DMS 273 treated with DMSO at 0.1 percent for 48 hours (cell line): ENCODE measurements around the gene CMKLR1.

Source experiments
- DNase-seq: peaks from one replicate; lab custom pipeline; 2025; lab: John Stamatoyannopoulos, UW

The CMKLR1 gene

DNA sequence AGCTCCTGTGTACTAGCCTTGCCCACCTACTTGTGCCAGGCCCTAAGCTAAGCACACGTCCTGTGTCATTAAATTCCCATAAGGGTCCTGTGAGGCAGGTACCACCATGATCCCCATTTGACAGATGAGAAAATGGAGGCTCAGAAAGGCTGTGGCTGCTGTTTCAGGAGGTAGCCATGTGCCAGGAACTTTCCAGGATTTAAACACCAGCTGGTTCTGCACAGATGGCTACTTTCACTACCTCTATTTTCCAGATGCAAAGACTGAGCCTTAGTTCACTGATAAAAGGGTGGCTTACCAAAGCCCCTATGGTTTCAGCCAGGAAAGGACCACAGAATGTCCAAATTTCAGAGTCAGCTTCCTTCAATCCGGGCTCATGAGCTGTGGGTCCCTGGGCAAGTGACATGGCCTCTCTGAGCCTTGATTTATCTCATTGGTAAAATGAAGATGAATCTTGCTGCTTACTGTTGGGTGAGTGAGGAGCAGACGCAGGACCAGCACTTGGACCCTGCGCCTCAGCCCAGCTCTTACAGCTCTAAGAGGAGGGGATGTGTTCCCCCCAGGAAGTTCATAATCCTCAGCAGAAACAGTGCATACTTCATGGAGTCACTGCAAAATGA, 23.5 kb downstream of the CMKLR1 start:
- DNase-seq, result no peak

DNA sequence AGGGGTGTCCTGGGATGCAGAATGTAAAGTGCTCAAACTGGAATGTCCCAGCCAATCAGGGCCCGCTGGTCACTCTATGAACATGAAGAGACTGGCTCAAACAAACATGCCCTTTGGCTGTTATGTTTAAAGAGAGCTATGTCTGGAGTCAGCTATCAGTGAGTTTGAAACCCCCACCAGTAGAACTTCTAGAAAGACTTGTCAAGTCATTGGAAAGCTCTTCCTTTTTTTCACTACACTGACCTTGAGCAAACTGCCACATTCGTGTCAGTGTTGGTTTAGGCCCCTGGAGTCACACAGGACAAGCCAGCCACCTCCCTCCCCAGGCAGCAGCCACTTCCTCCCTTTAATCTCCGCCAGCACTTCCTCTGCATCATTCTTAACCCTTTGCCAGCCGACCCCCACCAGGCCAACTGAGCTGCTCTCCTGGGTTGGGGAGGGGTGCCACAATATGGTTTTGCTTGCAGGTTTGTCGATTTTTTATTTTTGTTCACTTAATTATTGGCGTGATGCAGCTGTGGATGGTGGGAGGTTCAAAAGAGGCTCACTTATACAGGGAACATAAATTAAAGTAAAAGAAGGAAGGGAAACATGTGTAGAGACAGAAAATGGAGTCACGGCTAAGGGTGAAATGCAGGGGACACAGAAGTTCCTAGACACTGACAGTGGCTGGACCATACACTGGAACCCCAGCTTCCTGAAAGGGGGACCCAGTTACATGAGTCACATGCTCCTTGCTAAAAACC, 25.3 kb downstream of the CMKLR1 start:
- DNase-seq, result no peak

DNA sequence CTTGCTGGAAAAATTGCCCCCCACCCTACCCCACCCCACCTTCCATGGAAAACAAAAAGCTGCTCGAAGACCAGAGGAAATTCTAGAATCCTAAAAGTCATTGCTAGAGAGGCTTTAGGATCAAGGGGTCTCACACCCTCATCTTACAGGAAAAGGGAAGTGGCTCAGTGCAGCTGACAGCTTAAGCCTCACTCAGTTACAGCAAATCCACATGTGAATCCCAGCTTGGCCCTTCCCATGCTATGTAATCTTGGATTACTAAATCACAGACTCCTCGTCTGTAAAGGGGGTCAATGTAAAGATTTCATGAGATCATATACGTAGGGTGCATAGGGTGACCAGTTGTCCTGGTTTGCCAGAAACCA, 25.9 kb downstream of the CMKLR1 start:
- no peak for DNase-seq

DNA sequence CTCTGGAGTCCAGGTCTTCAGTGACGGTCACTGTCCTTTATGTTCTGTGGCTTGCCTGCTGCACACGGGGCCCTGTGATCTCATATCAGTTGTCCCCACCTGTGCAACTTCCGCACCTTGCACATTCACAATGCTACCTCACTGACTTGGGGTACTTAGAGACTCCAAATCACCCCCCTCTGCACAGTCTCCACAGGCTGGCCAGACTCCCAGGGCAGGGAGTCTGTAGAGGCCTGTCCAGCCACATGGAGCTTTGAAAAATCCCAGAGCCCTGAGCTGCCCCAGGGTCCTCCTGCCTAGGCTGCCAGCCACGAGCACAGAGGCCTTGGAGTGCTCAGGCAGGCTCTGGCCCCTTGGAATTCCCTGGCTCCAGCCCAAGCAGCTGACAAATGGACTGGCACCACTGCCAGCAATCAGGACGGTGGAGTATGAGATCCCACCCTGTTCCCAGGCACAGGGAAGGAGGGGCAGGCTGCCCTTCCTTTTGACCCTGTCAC, 26.4 kb downstream of the CMKLR1 start:
- DNase-seq, result no peak

DNA sequence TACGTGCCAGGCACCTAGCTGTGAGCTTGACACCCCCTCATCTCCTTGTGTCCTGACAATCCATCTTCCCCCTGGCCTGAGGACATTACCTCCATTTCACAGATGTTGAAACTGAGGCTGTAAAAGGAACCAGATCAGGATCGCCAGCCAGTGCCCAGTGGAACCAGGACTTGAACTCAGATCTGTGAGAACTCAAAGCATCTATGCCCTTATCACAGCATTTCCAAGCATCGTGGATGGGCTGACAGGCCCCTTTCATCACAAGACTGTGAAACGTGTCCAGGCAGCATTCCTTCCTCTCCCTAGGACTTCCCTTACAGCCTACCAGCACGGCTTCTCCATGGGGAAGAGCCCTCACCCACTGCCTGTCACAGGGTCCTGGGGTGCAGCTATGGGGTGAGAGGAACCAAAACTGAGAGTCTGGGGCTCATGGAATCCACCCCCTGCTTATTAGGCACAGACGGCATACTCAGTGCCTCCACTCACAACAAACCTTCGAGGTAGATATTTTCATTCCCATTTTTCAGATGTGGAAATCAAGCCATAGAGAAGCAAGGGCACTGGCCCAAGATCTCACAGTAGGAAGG, 26.9 kb downstream of the CMKLR1 start:
- no peak for DNase-seq

DNA sequence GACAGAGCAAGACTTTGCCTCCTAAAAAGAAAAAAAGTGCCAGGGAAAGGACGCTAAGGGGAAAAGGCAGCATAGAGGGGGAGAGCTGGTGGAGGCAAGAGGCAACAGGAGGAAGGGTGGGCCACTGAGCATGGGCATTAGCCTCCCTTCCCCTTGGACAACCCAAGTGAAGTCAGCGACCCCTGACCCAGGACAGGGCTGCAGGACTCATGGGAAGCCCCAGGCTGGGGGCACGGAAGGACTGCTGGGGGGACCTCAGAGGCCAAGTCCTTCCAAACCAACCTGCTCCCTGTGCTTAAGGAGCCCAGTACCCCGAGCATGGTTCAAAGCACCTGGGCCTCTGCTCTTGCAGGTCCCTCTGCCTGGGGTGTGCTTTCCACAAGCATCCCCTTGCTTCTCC, 27.5 kb downstream of the CMKLR1 start:
- no peak for DNase-seq

DNA sequence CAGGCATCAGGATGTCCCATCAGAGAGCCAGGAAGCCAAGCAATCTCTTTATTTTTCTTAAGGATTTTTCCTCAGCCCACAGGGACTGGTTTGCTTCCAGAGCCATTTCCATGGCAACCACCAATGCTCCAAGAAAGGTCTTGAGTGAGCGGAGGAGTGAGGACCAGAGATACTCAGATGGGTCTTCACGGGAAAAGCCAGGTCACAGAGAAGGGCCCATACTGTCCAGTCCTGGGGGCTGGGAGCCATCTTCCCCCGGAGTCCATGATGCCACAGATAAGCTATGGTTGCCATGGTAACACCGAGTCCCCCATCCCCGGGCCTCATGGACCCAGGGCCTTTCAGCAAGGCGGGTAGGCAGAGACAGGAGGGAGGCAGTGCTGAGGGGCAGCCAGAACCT, 28.6 kb downstream of the CMKLR1 start:
- DNase-seq, result no peak

DNA sequence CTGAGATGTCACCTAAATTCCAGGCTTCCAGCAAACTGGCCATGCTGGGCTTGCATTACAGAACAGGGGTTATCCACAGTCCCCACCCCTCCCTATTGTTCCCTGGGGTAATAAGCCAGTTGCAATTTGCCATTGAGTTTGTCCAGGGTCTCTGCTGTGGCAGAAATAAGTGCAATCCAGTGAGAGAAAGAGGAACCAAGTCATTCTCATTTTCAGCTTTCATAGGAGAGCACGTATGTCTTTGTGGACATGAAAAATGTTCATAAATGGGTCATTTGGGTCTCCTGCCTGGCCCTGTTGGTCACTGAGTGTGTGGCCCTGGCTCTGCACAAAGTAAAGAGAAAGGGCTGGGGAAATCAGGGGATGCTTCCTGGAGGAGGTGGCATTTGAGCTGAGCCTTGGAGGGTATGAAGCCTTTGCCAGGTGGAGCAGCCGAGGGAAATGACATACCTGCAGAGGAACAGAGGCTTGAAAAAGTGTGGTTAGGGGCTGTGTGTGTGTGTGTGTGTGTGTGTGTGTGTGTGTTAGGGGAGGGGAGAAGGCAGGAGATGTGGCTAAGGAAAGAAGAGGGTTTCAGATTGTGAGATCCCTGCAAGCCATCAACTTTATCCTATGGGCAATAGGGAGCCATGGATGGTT, 29.3 kb downstream of the CMKLR1 start:
- DNase-seq, result no peak

DNA sequence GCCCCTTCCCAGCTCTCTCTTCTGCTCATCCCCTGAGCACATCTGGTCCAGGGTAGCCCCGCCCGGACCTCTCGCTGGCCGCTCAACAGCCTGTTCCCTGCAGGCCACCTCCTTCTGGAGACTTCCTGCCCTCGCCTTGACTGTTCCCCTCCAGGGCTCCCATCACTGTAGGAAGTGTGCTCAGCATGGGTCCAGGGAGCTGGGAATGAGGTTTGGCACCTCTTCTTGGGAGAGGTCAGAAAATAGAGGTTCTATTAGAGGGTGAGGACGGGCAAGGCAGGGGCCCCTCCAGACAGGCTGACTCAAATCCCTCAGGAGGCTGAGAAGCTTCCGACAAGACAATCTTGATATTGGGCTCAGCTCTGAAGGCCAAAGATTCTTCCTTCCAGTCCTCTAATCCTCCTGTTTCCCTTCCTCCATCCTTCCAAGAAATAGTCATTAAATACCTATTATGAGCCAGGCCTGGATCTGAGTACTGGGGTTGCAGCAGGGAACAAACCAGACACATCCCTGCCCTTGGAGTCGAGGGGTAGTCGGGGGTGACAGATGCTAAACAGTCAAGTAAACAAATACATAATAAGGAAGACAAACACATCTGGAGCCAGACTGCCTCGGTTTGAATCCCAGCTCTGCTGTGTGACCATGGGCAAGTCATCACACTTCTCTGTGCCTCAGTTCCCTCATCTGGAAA, 30.6 kb downstream of the CMKLR1 start:
- no peak for DNase-seq

DNA sequence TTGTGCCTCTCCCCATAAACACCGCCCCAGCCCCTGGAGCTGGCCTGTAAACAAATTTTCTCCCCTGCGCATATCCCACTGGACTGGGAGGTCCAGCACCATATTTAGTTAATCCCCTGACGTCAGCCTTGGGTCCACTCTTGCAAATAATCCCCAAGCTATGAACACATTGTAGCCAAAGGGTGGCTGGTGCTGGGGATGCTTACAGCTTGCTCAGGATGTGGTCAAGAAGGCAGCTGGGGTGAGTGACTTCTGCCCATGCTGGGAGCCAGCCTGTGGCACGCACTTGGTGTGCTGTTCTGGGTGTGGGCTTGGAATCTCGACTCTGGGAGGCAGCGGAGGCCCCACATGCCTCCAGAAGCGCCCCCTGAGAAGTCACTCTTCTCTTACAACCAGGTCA, 32.1 kb downstream of the CMKLR1 start:
- no peak for DNase-seq

DNA sequence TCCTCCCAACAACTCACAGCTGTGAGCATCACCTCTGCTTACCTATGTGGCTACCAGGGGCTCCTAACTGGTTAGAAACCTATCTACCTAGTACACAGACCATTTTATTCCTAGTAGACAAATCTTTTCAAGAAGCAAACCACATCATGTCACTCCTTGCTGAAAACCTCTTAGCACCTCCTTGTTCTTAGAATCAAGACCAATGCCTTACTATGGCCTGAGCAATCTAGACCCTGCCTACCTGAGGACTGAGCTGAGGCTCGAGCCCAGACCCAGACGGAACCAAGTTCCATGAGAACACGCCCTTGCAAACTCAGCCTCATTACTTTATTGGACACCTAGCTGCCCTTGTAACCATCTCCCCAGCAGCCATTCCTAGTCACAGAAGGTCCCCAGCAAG, 32.6 kb downstream of the CMKLR1 start:
- DNase-seq, result no peak

DNA sequence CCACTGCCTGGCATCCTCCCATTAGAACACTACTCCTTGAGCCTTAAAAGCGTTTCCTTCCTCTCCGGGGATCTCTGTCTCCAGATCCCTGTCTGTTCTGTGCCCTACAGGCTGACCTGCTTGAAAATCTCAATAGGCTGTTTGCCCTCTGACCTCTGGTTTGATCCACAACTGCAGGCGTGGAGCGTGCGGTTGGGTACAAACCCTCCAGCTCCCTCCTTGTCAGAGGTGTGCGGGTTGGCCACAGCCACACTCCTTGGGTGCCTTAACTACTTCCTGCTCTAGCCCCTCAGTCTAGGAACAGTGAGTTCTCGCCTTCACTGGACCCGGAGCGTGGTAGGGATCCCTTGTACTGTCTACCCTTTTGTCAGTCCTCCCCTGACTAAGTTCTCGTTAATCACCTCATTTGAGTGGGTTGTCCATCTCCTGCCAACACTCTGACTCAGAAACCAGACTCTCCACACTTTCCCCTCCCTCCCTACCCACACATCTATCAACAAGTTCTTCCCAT, 33.1 kb downstream of the CMKLR1 start:
- DNase-seq, result no peak

DNA sequence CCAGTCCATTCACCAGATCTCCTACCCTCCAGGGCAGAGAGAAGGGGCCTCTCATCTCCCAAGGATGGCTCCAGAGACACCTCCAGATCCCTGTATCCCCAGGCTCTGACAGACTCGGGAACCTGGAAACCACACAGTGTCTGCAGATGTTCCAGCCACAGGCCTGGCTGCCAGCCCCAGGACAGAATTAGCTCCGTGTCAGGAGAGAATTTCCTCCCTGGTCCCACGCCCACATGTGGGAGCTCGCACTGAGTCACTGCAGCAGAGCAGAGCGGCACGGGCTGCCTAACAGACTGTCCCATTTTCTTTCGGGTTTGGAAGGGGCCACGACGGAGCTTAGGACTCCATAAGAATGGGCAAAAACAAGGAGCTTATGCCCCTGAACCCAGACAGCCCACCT, 33.6 kb downstream of the CMKLR1 start:
- no peak for DNase-seq

DNA sequence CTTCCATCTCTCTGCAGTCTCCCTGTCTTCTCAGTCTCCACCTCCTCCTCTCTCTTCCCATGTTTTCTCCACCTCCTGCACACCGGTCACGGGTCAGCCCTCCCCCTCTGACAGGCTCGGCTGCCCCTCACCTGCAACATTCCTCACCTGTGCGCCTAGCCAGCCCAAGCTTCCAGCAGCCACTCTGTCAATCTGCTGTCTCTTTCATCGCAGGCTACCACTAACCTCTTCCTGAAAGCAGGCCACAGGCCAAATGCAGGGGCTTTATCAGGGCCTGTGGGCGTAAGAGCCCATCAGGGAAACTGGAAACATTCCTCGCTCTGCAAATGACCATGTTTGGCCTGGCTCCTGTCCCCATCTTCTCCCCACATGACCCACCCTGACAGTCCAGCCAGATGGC, 34.5 kb downstream of the CMKLR1 start:
- no peak for DNase-seq

DNA sequence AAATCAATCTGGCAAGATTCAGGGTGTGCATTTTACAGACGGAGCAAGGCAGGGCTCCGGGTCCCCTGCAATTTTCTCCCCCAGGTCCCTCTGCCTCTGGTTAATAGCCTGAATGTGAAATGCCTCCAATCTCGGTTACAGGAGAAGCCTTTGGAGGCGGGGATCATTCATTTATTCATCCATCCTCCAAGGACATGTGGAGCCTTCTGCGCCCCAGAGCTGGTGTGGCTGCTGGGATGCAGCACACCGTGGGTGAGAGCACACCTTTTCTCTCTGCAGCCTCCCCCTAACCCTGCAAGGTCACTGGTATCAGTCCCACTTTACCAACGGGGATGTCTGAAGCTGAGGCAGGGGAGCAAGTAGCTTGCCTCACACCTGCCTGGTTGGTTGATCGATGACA, 35.4 kb downstream of the CMKLR1 start:
- no peak for DNase-seq

DNA sequence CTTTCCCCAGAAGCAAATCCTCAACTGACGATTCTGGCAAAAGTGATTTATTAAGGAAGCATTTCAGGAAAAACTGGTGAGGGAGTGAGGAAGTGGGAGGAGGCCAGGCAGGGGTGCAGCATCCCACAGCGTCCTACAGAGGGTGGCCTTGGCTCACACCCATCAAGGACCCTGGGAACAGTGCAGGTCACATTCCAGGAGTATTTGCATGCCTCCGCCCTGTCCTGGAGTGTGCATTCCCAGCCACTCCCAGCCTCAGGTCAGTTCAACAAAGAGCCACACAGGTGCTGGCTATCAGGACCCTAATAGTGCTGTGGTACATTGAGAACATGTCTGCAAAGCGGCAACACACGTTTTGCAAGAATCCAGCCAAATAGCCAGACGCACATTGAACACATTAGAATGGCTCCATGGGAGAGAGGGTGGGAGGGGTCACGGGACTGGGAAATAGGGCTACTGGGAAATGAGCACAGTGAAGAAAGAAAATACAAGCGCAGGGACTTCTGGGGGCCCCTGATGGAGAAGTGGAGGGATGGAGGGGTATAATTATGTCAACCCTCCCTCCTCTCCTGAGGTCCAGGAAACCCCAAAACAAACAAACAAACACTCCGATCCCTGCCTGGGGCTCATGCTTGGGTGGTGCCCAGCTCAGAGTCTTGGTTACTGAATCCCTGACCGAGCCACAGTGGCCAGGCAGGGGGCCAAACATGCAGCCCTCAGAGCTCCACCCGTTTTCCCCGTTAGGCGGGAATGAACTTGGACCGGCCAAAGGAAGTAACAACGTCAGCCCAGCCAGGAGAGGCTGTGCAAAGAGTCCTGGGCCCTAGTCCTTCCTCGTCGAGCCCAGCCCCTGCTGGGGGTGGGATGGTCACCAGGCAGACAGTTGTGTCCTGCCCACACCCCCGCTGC, 36.5 kb downstream of the CMKLR1 start:
- no peak for DNase-seq

DNA sequence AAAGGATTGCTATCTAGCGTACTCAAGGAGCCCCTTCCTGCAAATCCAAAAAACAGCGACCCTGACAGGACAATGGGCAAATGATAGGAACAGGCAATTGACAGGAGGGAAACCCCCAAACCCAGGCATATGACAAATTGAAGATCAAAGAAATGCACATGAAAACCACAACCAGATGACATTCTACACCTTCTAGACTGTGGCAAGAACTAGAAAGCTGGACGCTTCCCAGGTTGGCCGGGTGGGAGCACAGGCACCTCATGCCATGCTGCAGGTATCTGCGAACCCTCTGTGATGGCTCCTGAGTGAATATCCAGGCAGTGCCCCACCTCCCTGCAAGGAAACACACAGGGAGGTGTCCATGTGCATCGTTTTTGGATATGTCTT, 37.1 kb downstream of the CMKLR1 start:
- no peak for DNase-seq

DNA sequence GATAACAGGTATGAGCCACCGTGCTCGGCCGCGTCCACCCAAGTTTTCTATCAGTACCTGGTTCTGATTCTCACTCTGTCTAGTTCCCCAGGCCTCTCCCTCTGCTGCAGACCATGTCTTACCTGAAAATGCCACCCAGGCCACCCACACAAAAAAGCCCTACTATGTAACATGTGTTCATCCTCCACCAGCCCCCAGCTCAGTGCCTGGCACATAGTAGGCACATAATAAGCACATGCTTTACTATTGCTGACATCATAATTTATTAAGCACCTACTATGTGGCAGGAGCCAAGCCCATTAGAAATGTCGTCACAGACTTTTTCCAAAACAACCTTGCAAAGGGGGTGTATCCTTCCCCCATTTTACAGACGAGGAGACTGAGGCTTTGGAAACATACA, 37.8 kb downstream of the CMKLR1 start:
- DNase-seq, result no peak

DNA sequence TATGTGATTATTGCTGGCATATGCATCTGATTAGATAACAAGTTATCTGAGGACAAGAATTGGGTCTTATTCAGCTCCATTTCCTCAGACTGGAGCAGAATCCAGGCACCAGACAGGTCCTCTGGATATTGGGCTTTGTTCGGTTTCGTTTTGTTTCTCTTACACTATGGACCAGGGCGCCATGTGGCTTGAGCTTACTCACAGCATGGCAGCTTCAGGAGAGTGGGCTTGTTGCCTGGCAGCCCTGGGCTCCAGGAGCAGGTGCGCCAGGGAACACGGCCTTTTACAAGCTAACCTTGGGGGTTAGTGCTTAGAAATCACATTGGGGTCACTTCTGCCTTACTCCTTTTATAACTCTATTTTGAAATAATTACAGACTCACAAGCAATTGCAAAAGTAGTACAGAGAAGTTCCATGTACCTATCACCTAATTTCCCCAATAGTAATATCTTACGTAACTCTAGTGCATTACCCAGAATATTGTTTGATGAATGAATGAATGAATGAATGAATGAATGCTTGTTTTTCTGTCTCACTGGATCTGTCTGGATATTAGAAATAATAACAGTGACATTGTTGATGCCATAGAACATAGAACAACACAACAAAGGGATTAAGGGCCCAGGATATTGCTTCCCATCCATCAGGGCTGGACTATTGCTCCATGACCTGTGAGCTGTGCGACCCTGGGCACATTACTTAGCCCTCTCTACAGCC, 39.0 kb downstream of the CMKLR1 start:
- DNase-seq, result no peak

DNA sequence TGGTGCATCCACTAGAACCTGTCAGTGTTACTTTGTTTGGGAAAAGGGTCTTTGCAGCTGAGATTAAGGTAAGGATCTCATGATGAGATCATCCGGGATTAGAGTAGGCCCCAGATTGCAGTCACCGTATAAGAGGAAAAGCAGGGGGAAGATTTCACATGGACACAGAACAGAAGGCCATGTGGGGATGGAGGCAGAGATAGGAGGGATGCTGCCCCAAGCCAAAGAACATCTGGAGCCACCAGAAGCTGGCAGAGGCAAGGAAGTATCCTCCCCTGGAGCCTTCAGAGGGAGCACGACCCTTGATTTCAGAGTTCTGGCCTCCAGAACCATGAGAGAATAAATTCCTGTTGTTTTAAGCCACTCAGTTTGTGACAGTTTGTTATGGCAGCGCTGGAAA, 39.6 kb downstream of the CMKLR1 start:
- no peak for DNase-seq
